Activated naive CD8-positive, alpha-beta T cell (primary cell): Measurements from ENCODE around the gene VAV2.
A peak's percentile ranks its signal among the peaks of the same experiment; 100 is the strongest.

Experiments
- H3K27ac Mint-ChIP-seq: one replicate; pipeline ENCODE4 v1.8.0; 2021; ENCODE audit warnings: mixed read lengths
- H3K27me3 Mint-ChIP-seq: one replicate; pipeline ENCODE4 v1.8.0; 2021; ENCODE audit warnings: mixed read lengths
- H3K36me3 Mint-ChIP-seq: one replicate; pipeline ENCODE4 v1.8.0; 2021; ENCODE audit warnings: mixed read lengths
- H3K4me1 Mint-ChIP-seq: one replicate; pipeline ENCODE4 v1.8.0; 2021; ENCODE audit warnings: low read depth, mixed read lengths
- H3K4me3 Mint-ChIP-seq: one replicate; pipeline ENCODE4 v1.8.0; 2021; ENCODE audit warnings: mild to moderate bottlenecking, mixed read lengths
- H3K9me3 Mint-ChIP-seq: one replicate; pipeline ENCODE4 v1.8.0; 2021; ENCODE audit warnings: low read depth, mixed read lengths

VAV2 gene

DNA sequence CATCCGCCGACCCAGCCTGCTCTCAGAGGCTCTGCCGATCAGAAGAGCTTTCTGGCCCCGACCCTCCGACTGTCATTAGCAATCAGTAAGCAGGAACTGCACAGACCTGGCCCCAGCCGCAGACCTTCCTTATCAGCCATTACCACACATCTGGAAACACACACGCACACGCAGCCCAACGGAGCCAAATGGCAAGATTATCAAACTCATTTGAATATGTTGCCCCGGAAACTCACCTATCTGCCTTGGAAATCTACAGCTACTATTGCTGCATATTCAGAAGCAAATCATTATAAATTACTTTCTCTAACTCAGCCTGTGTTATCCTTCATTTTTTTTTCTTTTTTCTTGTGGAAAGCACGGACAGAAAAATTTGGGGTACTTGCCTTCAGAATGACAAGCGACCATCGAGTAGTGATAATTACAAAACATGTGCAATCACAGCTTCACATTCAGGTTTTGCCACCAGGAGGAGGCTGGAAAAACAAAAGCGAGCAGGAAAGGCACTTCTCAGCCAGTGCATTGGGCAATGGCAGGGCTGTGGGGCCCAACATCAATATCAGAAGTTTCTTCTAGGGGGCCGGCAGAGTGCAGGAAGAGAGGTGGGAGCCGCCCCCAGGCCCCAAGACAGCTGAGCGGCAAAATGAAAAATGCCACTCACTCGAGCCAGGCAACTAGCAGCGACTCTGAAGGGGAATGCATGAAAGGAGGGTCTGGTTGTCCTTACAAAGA lies 122.3 kb downstream of the VAV2 start:
- Mint-ChIP-seq H3K4me1 (peaks cover 11% of the 10 kb centered on the region), H3K36me3 (peaks cover 3% of the 10 kb centered on the region), H3K9me3 (peaks cover 7% of the 10 kb centered on the region), H3K4me3 (peak overlapping the region; percentile 25), H3K27ac (no peak overlapping the region), H3K27me3 (peaks cover 2% of the 10 kb centered on the region)

DNA sequence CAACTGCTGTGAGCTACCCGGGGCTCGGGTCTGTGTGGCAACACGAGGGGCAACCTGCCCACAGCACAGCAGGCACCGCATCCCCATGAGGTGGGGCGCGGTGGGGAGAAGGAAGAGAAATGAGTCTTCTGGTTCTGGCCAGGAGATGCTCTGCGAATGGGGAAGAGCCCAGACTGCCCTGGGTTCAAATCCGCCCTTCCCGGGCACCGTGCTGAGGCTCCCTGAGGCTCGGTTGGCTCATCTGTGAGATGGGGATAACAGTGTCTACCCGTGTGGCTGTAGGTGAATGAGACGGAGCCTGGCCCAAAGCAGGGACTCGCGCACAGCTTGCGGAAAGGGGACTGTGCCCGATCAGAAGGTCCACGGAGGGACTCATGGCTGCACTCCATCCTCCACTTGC lies 123.9 kb downstream of the VAV2 start:
- Mint-ChIP-seq H3K27me3 (peaks cover 2% of the 10 kb centered on the region), H3K4me3 (no peak overlapping the region), H3K9me3 (peaks cover 7% of the 10 kb centered on the region), H3K36me3 (peaks cover 3% of the 10 kb centered on the region), H3K27ac (no peak overlapping the region), H3K4me1 (peaks cover 11% of the 10 kb centered on the region)

GRCh38 chr9:133866946-133867345 lies 125.2 kb downstream of the VAV2 start:
- no peak overlapping the region for H3K4me3 Mint-ChIP-seq
- H3K27ac Mint-ChIP-seq, result no peak overlapping the region
- H3K4me1 Mint-ChIP-seq, result peaks cover 11% of the 10 kb centered on the region
- H3K27me3 Mint-ChIP-seq, result peaks cover 2% of the 10 kb centered on the region
- H3K9me3 Mint-ChIP-seq, result peaks cover 7% of the 10 kb centered on the region
- H3K36me3 Mint-ChIP-seq, result peaks cover 3% of the 10 kb centered on the region

- H3K36me3 Mint-ChIP-seq, result peaks cover 3% of the 10 kb centered on the region
- H3K27me3 Mint-ChIP-seq, result no peaks in the 10 kb centered on the region
- H3K4me1 Mint-ChIP-seq, result no peaks in the 10 kb centered on the region
- H3K9me3 Mint-ChIP-seq, result peaks cover 7% of the 10 kb centered on the region
- no peak overlapping the region for H3K27ac Mint-ChIP-seq
- H3K4me3 Mint-ChIP-seq, result no peak overlapping the region
These were observed 128.1 kb downstream of the VAV2 start for GRCh38 chr9:133864011-133864410.

DNA sequence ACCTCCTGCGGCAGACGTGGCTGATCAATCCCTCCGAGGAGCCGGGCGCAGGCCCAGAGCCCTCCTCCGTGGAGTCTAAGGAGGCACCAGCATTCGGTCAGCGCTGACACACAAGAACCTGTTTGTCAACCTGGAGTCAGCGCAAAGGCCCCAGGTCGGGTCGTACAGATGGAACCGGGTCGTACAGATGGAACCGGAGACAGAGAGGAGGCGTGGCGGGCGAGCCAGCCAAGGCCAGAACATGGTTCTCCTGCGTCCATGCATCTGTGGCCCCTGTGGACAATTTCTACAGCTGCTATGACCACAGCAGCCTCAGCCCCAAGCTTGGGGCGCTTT lies 128.9 kb downstream of the VAV2 start:
- no peak overlapping the region for H3K27ac Mint-ChIP-seq
- H3K4me1 Mint-ChIP-seq, result no peaks in the 10 kb centered on the region
- H3K4me3 Mint-ChIP-seq, result no peak overlapping the region
- peaks cover 3% of the 10 kb centered on the region for H3K36me3 Mint-ChIP-seq
- no peaks in the 10 kb centered on the region for H3K27me3 Mint-ChIP-seq
- H3K9me3 Mint-ChIP-seq, result peaks cover 7% of the 10 kb centered on the region

DNA sequence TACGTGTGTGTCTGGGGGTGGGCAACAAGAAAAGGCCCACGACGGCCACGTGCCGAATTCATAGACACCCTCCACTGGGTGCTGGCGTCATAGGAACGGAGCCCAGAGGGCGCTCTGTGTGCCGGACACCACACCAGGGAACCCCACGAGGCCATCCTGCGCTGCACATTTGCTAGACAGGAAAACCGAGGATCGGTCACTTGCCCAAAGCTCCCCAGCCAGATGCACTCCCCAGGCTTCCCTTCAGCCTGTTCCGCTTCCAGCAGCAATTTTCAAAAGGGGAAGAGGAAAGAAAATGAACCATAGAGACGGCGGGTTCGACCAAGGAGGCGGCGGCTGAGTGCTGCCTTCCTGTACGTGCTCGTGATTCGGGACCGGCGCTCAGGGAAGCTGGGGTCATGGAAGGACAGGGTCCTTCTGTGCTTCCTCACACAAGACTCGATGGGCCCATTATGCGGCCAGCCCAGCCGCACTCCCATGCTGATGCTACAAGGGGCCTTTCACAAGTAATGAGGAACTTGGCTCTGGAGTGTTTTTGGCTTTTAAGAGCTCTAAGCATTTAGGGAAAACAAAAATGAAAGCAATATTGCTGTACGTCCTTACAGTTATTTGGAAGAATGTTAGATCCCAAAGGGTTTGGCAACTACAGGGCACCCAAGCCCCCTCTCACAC lies 129.4 kb downstream of the VAV2 start:
- no peak overlapping the region for H3K27ac Mint-ChIP-seq
- H3K27me3 Mint-ChIP-seq, result no peaks in the 10 kb centered on the region
- H3K36me3 Mint-ChIP-seq, result peaks cover 3% of the 10 kb centered on the region
- H3K4me1 Mint-ChIP-seq, result no peaks in the 10 kb centered on the region
- no peak overlapping the region for H3K4me3 Mint-ChIP-seq
- peaks cover 7% of the 10 kb centered on the region for H3K9me3 Mint-ChIP-seq

DNA sequence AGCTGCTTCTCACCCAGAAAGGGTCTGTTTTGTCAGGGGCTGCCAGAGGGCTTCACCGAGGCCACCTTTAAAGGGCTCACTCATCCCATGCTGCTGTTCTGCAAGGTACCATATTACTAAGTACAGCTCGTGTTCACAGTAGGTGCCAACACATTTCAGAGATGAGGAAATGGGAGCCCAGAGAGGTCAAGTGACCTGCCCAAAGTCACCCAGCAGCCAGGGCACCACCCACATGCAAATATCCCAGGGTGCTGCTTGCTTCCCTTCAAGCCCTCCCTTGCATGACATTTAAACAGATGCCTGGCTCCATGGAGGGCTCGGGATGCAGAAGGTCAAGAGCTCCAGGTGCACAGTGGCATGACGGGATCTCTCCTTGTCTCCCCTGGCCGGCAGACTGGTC lies 130.4 kb downstream of the VAV2 start:
- H3K36me3 Mint-ChIP-seq, result peaks cover 3% of the 10 kb centered on the region
- H3K9me3 Mint-ChIP-seq, result peaks cover 7% of the 10 kb centered on the region
- no peak overlapping the region for H3K4me3 Mint-ChIP-seq
- no peaks in the 10 kb centered on the region for H3K4me1 Mint-ChIP-seq
- no peak overlapping the region for H3K27ac Mint-ChIP-seq
- no peaks in the 10 kb centered on the region for H3K27me3 Mint-ChIP-seq

DNA sequence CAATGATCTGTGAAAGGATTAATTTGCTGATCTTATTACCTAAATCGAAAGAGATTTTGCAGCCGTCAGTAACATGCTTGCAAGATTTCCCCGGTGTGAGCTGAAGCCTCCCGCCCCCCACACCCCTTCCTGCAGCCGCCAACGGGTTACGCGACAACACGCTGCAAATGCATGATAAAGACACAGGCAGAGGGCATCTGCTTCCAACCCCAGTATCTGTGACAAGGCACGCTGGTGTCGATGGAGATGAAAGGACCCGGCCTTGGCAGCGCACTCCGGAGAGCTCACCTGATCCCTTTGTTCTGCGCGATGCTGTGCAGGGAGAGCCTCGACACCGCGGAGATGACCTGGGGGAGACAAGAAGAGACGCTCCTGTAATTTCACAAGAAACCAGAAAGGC lies 131.0 kb downstream of the VAV2 start:
- peaks cover 7% of the 10 kb centered on the region for H3K9me3 Mint-ChIP-seq

DNA sequence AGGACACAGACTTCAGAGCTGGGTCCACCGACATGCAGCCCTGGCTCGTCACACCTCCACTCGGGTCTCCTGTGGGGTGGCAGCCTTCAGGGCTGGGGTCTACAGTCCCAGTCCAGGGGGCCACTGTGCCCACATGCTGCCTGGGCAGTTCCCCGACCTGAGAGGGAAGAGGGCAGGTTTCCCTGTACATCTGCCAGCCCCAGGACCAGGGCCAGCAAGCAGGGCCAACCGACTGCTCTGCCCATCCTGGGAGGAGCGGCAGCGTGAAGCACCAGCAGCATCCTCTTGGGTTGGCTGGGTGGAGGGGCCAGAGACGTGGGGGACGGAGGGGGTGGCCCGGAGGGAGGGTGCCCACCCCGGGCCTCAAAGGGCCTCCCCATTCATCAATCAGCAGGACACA lies 133.4 kb downstream of the VAV2 start:
- H3K27ac Mint-ChIP-seq, result no peak overlapping the region
- no peaks in the 10 kb centered on the region for H3K9me3 Mint-ChIP-seq
- no peaks in the 10 kb centered on the region for H3K36me3 Mint-ChIP-seq
- H3K4me3 Mint-ChIP-seq, result no peak overlapping the region
- H3K4me1 Mint-ChIP-seq, result no peaks in the 10 kb centered on the region
- no peaks in the 10 kb centered on the region for H3K27me3 Mint-ChIP-seq

More for the DNA sequence above, 131.0 kb downstream of the VAV2 start:
- Mint-ChIP-seq H3K36me3 (peaks cover 3% of the 10 kb centered on the region), H3K4me1 (no peaks in the 10 kb centered on the region), H3K4me3 (no peak overlapping the region), H3K27me3 (no peaks in the 10 kb centered on the region), H3K27ac (no peak overlapping the region)

GRCh38 chr9:133857639-133858038 lies 134.5 kb downstream of the VAV2 start:
- H3K4me1 Mint-ChIP-seq, result no peaks in the 10 kb centered on the region
- H3K27me3 Mint-ChIP-seq, result no peaks in the 10 kb centered on the region
- H3K27ac Mint-ChIP-seq, result no peak overlapping the region
- H3K9me3 Mint-ChIP-seq, result no peaks in the 10 kb centered on the region
- no peaks in the 10 kb centered on the region for H3K36me3 Mint-ChIP-seq
- no peak overlapping the region for H3K4me3 Mint-ChIP-seq

DNA sequence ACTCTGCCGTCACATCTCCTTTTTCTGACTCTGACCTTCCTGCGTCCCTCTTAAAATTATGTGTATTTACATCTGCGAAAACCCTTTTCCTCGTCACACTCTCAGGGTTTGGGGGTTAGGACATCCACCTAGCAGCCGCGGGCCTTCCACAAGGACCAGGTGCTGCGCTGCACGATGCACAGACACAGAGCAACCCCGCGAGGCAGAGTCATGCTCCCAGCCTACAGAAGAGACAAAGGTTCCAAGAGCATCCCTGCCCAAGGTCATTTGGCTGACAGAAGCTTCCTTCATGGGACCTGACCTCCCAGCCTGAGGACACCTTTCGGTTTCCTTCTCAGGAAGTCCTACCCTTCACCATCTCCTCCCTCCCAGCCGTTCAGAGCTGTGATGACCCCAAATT lies 135.3 kb downstream of the VAV2 start:
- no peaks in the 10 kb centered on the region for H3K4me1 Mint-ChIP-seq
- H3K4me3 Mint-ChIP-seq, result no peak overlapping the region
- no peaks in the 10 kb centered on the region for H3K9me3 Mint-ChIP-seq
- no peaks in the 10 kb centered on the region for H3K36me3 Mint-ChIP-seq
- H3K27me3 Mint-ChIP-seq, result no peaks in the 10 kb centered on the region
- no peak overlapping the region for H3K27ac Mint-ChIP-seq

DNA sequence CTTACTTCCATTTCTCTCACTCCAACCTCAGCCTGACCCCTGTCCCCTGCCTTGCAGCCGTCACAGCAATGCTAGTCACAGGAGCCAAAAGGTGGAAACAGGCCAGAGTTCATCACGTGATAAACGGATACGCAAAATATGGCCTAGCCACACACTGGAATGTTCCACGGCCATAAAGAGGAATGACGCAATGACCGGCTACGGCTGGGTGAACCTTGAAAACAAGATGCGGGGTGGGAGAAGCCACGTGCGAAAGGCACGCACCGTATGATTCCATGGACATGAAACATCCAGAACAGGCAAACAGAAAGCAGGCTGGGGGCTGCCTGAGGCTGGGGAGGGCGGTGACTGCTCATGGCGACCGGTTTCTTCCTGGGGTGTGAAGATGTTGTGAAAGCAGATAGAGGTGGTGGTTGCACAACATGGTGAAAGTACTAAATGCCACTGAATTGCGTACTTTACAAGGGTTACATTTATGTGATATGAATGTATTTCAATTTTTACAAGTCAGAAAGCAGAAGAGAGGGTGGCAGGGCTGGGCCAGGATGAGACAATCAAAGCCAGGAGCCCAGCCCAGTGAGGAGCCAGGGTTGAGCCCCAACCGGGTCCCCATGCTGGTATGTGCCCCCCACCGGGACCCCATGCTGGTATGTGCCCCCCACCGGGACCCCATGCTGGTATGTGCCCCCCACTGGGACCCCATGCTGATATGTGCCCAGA lies 136.2 kb downstream of the VAV2 start:
- Mint-ChIP-seq H3K4me3 (no peak overlapping the region), H3K36me3 (no peaks in the 10 kb centered on the region), H3K4me1 (no peaks in the 10 kb centered on the region), H3K27ac (no peak overlapping the region), H3K9me3 (no peaks in the 10 kb centered on the region), H3K27me3 (no peaks in the 10 kb centered on the region)

DNA sequence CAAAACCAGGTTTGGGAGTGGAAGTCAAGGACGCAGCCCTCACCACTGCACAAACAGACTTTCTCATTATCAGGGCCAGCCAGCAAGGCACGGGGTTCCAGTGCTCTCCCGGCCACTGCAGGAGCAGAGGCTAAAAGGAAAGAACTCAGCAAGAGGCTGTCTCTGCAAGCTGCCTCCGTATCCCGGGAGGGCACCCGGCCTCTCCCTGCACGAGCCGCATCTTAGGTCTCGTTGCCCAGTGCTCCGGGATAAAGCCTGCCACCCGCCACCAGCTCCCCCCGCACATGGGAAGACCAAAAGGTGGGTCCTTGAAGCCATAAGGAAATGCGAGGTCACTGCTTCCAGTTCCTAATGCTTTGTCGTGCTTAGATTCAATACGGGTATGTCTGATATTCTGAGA lies 136.8 kb downstream of the VAV2 start:
- no peaks in the 10 kb centered on the region for H3K9me3 Mint-ChIP-seq
- H3K36me3 Mint-ChIP-seq, result no peaks in the 10 kb centered on the region
- no peak overlapping the region for H3K4me3 Mint-ChIP-seq
- H3K4me1 Mint-ChIP-seq, result no peaks in the 10 kb centered on the region
- no peak overlapping the region for H3K27ac Mint-ChIP-seq
- no peaks in the 10 kb centered on the region for H3K27me3 Mint-ChIP-seq

- Mint-ChIP-seq H3K9me3 (no peaks in the 10 kb centered on the region), H3K36me3 (no peaks in the 10 kb centered on the region)
These were observed 137.4 kb downstream of the VAV2 start for GRCh38 chr9:133854765-133855164.

GRCh38 chr9:133854048-133854447 lies 138.1 kb downstream of the VAV2 start:
- no peak overlapping the region for H3K4me3 Mint-ChIP-seq
- H3K9me3 Mint-ChIP-seq, result no peaks in the 10 kb centered on the region
- no peaks in the 10 kb centered on the region for H3K36me3 Mint-ChIP-seq
- no peaks in the 10 kb centered on the region for H3K4me1 Mint-ChIP-seq
- H3K27me3 Mint-ChIP-seq, result no peaks in the 10 kb centered on the region
- H3K27ac Mint-ChIP-seq, result no peak overlapping the region

More at GRCh38 chr9:133854765-133855164, 137.4 kb downstream of the VAV2 start:
- no peaks in the 10 kb centered on the region for H3K27me3 Mint-ChIP-seq
- H3K4me1 Mint-ChIP-seq, result no peaks in the 10 kb centered on the region
- H3K4me3 Mint-ChIP-seq, result no peak overlapping the region
- H3K27ac Mint-ChIP-seq, result no peak overlapping the region
